ENCODE results near the gene RAD51B.

The RAD51B gene

DNA sequence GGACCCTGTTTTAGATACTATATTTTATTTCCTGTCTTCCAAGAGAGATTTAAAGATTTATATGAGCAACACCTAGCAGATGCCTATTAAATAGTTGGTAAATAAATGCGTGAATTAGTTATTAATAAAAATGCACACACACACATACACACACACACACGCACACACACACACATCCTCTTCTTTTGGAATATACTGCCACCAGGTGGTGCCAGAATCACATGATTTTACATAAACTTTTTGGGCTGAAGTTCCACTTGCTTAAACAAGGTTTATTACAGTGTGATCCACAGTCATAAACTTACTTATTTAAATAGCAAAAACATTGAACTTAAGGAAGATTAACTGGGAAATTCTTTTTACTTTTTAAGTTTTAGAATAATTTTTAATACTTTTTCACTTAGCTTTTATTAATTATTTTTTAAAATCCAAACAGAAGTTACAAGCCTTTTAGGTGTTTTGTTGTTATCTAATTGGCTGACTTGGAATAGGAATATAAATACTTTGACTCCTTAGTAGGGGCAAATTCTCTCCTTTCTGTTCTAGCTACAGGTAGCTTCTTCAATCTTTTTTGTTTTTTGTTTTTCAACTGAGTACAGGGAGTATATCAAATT, 17.5 kb downstream of the RAD51B start:
- no peak for DNase-seq

DNA sequence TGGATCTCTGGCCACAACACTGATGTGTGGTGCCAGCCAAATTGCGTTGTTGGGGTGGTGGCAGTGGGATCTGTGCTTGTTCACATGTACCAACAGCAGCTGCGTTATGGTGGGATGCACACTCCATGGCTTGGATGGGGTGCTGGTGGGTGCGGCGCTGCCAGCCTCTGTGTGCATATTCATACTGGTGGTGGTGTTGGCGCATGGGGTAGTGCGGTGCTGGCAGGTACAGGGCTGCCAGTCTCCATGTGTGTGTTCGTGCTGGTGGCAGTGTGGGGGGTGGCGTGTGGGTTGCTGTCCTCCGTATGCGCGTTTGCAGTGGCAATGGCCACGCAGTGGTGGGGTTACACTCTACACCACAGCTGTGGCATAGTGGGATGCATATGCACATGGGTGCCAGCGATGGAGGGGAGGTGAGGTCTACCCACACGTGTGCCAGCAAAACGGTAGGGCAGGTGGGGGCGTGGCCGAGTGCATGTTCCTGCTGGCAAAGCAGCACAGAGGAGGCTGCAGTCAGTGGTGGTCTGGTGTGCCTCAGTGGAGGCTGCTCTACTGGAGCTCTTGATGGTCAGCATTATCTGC, 26.5 kb downstream of the RAD51B start:
- no peak for DNase-seq

DNA sequence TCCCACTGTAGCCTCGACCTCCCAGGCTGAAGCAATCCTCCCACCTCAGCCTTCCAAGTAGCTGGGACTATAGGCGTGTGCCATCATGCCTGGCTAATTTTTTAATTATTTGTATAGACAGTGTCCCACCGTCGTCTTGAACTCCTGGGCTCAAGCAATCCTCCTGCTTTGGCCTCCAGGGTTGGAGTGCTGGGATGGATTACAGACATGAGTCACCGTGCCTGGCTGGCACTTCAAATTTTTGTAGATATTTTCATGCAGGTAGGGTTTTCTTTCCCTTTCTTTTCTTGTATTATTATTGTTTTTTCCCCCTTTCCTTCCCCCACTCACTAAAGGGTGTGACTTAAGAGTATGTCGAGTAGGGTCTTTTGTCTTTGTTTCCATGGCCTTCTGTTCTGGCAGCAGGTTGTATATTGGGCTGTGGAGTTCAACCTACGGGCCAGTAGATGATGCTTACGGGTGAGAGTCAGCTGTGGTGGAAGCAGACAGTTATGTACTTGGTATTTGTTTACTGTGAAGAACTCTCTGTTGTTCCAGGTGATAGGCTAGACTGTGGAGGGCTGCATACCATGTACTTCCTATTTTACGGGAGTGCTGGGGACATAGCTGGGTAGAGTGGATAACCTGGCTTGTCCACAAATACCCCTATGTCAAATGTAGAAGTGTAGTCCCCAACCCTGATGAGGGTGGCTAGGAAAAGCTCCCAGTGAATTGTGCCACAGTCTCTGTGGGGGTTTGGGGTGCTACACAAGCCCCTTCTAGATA, 30.7 kb downstream of the RAD51B start:
- DNase-seq: no peak

DNA sequence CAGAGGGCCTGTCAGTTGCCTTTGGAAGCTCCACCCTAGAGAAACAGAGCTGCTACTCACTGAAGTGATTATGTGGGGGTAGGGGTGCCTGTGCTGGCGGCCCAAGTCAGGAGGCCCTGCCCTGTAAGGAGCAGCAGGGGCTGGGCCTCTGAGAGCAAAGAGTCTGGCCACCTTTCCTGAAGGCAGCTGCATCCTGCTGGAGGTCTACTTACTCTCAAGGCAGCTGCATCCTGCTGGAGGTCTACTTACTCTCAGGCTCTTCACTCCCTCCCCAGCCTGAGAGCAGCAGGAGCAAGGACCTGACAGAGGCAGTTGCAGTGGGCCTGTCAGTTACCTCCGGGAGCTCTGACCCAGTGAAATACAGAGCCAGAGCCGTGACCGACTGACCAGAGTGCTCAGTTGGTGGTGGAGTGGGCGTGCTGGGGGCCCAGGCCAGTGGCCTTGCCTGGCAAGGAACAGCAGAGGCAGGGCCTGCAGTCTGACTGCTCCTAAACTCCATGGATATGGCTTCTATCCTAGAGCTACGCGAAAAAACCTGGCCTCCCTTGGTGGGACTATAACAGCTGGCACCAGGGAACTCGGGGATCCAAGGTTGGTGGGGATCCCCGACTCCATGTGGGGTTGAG, 32.3 kb downstream of the RAD51B start:
- DNase-seq: no peak

DNA sequence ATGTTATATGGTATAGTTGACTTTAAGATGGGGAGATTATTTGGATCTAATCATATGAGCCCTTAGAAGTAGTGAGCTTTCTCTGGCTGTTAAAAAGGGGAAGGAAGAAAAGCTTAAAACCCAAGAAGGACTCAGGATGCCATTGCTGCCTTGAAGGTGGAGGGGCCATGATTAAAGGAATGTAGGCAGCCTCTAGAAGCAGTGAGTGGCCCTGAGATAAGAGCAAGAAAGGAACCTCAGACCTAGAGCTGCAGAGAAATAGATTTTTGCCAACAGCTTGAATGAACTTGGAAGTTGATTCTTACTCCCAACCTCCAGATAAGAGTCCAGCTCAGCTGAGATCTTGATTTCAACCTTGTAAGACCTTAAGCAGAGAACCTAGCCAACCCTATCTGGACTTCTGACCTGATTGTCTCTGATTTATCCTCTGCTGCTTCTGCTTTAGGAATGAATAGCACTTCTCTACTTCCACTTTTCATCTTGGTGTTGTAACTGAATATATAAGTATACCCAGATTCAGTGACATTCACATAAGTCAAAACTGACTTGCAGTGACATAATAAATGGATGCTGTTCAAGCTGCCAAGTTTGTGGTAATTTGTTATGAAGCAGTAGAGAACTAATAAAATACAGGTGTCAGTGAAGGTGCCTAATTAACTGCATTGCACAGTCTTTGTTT, 33.5 kb downstream of the RAD51B start:
- DNase-seq: no peak

GRCh38 chr14:67853715-67854114, 34.1 kb downstream of the RAD51B start:
- DNase-seq: no peak

DNA sequence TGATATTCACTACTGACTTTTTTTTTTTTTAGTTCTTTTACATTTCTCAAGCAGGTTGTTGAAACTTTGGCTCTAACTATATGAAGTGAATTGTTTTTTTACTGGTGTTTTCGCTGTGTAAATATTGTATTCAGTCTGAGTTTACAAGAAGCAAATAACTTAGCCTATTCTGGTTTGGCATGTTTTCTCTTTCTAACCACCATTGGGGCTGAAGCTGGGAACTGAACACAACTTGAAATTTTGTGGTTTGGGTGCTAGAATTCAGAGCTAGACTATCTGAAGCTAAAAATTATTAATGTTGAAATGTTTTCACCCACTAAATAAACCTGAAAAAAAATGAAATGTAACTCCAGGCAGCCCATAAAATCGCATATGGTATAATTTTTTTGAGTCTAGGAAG, 37.2 kb downstream of the RAD51B start:
- no peak for DNase-seq

DNA sequence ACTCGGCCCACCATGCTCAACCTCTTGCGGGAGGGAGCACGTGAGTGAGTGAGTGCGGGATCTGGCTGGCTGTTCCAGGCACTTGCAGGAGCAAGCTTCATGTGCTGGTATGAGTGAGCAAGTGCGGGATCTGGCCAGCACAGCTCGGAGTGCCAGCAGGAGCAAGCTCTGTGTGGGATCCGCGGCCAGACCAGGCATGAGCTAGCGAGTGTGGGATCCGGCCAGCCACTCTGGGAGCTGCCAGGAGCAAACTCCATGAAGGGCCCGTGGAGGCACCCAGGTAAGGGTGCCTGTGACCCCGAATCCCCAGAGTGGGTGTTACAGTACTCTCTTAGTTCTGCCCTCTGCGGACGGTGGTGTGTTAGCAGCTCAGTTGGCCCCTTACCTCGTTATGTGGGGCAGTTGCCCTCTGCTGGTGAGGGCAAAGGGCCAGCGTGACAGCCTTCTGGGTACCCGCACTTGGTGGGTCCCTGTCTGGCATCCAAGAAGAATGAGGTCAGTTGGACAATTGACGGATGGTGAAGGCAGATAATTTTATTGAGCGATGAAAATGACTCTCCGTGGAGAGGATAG, 38.3 kb downstream of the RAD51B start:
- DNase-seq: no peak

DNA sequence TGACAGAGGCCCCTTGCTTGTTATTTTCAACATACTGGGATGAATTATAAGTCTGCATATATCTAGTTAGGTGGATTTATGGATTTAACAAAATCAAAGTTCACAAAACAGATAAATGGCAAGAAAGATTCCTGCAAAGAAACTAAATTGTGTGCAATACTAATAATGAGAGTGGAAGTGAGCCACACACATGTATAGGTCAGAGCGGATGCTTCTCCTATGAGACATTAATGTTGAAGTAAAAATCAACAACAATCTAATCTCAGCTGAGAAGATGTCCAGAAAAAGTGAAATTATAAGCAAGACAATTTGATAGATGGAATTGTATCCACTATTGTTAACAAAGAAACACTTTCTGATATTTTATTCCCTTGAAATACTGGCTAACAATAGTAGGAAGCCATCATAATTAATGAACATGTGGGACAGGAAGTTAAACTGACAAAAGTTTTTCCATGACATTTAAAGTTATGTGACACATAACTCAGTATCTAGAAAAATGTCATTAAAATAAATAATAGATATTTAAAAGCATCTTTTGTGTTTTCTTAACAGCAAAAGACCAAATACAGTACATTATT, 39.7 kb downstream of the RAD51B start:
- DNase-seq: no peak

DNA sequence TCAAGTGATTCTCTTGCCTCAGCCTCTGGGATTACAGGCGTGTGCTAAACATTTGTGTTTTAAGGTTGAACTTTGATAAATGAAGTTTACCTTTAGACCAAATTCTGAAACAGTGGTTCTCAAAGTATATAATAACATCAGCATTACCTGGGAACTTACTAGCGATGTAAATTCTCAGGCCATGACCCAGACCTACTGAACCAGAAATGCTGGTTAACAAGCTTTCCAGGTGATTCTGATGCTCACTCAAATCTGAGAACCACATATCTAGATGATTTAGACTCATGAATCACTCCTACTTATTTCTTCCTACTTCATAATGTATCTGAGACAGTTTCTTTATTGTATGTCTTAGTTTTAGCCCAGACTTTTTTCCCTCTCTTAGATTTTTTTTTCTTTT, 43.6 kb downstream of the RAD51B start:
- no peak for DNase-seq

DNA sequence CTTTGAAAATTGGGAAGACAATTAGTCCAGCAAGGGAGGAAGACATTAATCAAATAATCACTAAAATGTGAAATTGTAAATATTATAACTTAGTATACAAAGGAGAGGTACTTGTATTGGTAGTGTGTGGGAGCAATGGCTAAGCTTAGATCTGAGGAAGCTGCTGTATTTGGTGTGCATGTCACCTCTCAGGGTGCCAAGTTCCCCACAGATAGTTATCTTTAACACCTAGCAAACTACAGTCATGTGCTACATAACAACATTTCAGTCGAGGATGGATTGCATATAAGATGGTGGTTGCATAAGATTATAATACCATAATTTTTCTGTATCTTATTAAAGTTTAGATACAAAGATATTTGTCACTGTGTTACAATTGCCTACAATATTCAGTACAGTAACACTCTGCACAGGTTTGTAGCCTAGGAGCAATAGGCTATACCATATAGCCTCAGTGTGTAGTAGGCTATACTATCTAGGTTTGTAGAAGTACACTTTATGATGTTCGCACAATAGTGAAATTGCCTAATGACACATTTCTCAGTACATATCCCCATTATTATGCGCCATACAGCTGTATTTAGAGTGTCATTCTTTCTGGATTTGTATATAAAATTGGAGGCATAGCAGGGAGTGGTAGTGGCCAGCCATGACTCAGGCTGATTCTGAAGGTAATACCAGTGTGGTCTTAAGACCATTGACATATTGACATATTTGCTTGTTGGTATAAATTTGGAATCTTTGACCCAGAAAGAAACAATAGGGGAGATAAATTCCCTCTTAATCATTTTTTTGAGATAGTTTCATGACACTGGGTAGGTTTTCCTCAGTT, 55.8 kb downstream of the RAD51B start:
- DNase-seq: no peak

- DNase-seq: no peak
Observed at GRCh38 chr14:67879026-67879425, 59.4 kb downstream of the RAD51B start.

GRCh38 chr14:67881225-67881624, 61.6 kb downstream of the RAD51B start:
- no peak for DNase-seq

GRCh38 chr14:67882986-67883555, 63.5 kb downstream of the RAD51B start:
- DNase-seq: no peak

DNA sequence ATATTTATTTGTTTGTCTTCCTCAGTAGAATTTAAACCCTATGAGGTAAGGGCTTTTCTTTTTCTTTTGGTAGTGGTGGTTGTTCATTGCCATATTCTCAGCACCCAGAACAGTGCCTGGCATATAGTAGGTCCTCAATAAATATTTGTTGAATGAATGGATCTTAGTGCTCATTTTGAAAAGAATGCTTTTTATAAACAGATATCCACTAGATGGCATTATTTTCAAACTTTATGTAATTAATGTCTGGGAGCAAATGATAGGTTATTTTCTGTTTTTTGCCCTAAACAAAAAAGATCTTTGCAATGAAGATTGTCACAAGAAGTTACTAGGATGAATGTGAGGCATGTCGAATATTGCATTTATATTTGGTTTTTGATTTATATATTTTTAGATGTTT, 64.1 kb downstream of the RAD51B start:
- DNase-seq: no peak

DNA sequence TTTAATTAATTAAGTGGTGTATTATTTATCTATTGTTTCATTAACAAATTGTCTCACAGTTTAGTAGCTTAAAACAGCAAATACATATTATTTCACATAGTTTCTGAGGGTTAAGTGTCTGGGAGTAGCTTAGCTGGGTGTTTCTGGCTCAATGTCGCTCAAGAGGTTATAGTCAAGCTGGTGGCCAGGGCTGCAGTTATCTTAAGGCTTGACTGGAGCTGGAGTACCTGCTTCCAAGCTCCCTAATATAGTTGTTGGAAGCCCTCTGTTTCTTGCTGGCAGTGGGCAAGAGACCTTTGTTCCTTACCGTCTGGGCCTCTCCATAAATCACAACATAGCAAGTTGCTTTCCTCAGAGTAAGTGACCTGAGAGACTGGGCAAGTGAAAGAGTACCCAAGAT, 66.6 kb downstream of the RAD51B start:
- DNase-seq: no peak

- no peak for DNase-seq
Observed at GRCh38 chr14:67887478-67887877, 67.9 kb downstream of the RAD51B start.

DNA sequence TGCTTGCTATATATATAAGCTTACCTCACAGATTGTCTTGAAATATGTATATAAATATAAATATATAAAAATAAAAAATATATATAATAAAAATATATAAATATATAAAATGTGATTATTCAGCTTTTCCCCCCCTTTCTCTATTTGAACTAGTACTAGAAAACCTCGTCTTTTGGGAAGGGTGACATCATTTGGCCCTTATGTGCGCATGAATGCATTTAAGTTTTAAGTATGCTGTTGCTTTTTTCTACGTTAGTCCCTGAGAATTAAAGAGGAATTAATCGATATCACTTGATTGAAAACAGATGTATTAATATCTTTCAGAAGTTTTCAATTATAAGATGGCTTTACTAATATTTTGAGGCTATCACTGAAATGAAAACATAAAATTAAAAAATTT, 69.9 kb downstream of the RAD51B start:
- no peak for DNase-seq

DNA sequence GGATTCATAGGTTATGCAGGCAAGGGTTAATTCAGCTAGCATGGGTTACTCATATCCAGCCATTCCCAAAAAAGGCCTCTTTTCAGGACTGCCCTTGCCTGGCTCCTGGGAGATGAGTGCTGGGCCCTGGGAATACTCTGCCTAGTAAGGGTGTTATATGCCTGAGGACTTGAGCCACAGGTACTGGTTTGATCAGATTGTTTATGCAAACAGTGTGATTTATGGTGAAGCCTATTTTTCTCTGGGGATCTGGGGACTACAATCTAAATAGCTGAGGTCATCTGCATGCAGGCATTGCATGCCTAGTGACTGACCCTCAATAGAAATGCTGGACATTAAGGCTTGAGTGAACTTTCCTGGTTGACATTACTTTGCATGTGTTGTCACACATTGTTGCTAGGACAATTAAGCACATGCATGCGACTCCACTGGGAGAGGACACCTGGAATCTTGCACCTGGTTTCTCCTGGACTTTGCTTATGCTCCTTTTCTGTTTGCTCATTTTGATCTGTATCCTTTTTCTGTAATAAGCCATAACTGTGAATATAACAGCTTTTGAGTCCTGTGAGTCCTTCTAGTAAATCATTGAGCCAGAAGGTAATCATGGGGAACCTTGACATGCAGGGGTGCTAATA, 73.0 kb downstream of the RAD51B start:
- no peak for DNase-seq

DNA sequence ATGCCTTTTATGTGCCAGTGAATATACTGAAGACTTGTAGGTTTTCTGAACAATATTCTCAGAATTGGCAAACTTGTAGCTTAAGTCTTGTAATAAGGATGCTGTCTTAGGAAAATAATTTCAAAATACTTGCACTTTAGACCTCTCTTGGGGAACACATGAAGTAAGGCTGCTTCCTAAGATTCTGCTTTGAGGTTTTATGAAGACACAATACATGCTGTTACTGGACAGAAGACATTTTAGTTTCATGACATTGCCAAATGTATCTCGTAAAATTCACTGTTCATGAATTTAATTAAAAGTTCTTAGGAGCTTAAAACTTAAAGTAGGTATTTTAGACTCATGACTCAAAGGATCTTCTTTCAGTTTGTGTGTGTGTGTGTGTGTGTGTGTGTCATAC, 80.7 kb downstream of the RAD51B start:
- DNase-seq: no peak

Data from stimulated activated CD4-positive, alpha-beta T cell treated with anti-CD3 and anti-CD28 coated beads, Interleukin-1b, Interleukin-23, amount 100 ng/mL, for 48 hours (primary cell).